Esophagus muscularis mucosa (tissue), 4 donors: ENCODE measurements around the gene RUNX2.

Source experiments
- CTCF ChIP-seq, 3 experiments: fragments of 200-600 bp in 2 of 3; fragments of 450-650 bp in 1 of 3; sonication (generic) in 2 of 3; IDR thresholded peaks; one replicate each; pipeline ENCODE4 v1.5.1; 2017 to 2019; ENCODE audit warnings: antibody characterized with exemption in 3 of 3, mild to moderate bottlenecking in 2 of 3, moderate library complexity in 1 of 3
- EP300 ChIP-seq: sonication (generic); formaldehyde crosslinking; IDR thresholded peaks from one replicate; pipeline ENCODE4 v1.6.1; 2017; ENCODE audit warnings: antibody characterized with exemption
- POLR2A ChIP-seq: fragments of 450-650 bp; IDR thresholded peaks from one replicate; pipeline ENCODE4 v1.6.1; 2017; ENCODE audit warnings: antibody characterized with exemption, moderate library complexity, mild to moderate bottlenecking, low read depth
- POLR2AphosphoS5 ChIP-seq, 2 donors: sonication (generic); formaldehyde crosslinking; IDR thresholded peaks; one replicate each; pipeline ENCODE4 v1.6.1; 2017; ENCODE audit warnings: antibody characterized with exemption in 2 of 2

DNA sequence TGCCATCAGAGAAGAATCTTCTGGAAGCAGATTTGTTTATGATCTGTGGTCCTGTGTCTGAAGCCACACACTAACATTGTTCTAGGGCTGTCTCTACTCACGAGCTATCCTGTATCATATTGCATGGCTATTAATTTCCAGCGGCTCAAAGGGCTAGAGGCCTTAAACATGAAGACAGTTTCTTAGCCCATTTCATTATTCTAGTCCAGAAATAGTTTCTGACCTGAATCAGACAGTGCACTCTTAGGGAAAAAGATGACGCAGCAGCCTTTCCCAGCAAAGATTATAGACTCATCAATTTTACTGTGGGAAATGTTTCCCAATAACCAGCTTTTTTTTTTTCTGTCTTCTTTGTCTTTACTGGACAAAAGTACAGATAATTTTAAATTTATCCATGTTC, 154.9 kb downstream of the RUNX2 start:
- TF ChIP-seq CTCF (IDR thresholded peaks at IDR 0.05) (no peak), POLR2A (no peak), POLR2AphosphoS5 (IDR thresholded peaks at IDR 0.05) (no peak), EP300 (no peak)
